ENCODE data around the gene ERLIN1. TPM values are rescaled to one million over a fixed set of nuclear protein-coding genes. Genes with fewer than 3 reads are reported as not detected.

Gene ERLIN1
- total and polyA plus RNA-seq, 10 of the 15 experiments (the other 5 are each of a cell fraction or from before 2014, with no cell fraction given), result 4.9 to 21.7 (median 13.0) TPM

GRCh38 chr10:100182908-100183307 lies 2.9 kb downstream of the ERLIN1 start:
- Histone ChIP-seq H3K4me1 (ENCODE audit: control insufficient read depth, insufficient read depth, low read length) (peaks cover 12% of the 10 kb centered on the region), H3K36me3 (ENCODE audit: control insufficient read depth in 2 of 2, insufficient read depth in 2 of 2, low read length in 1 of 2) (peaks cover 0 to 5% of the 10 kb centered on the region in 2 experiments; a peak in 1 of 4 replicates), H3K9me3 (replicated peaks; ENCODE audit: control insufficient read depth, insufficient read depth, low read length) (no peaks in the 10 kb centered on the region), H3K4me2 (ENCODE audit: control insufficient read depth, insufficient read depth) (no peak overlapping the region; the same call in 1 of the 2 replicates), H3K79me2 (ENCODE audit: control insufficient read depth, insufficient read depth, low read length) (peaks cover 45% of the 10 kb centered on the region), H4K20me1 (ENCODE audit: control insufficient read depth, insufficient read depth) (no peaks in the 10 kb centered on the region), H3K27me3 (replicated peaks in 1 of 2; ENCODE audit: control insufficient read depth in 2 of 2, insufficient read depth in 2 of 2, low read length in 1 of 2) (no peaks in the 10 kb centered on the region), H3K9ac (ENCODE audit: control insufficient read depth, insufficient read depth, low read length) (no peak overlapping the region; the same call in 1 of the 2 replicates), H3K4me3 (no peak overlapping the region), H3K27ac (ENCODE audit: control insufficient read depth, insufficient read depth) (no peak overlapping the region), H2AFZ (ENCODE audit: control insufficient read depth, low read depth, low read length) (no peak overlapping the region)
- no peak for DNase-seq (ENCODE audit: low read depth, low spot score)
- CTCF ChIA-PET, result interaction anchor here (1.2 to 1.5 kb wide), 2 partner anchors 8 to 337 kb away, joined by 3 to 4 read pairs; no protein-coding TSS in a partner anchor
- POLR2A ChIA-PET, result no interaction called here
- TF ChIP-seq TAF1 (IDR thresholded peaks at IDR 0.05; ENCODE audit: borderline replicate concordance, low read depth, low read length) (no peak), CREM (IDR thresholded peaks at IDR 0.05; ENCODE audit: low read depth) (no peak), RCOR1 (conservative IDR thresholded peaks at IDR 0.05; ENCODE audit: low read depth, low read length) (no peak), CHD1 (IDR thresholded peaks at IDR 0.05; ENCODE audit: low read depth, low read length) (no peak), BACH1 (IDR thresholded peaks at IDR 0.05; ENCODE audit: borderline replicate concordance) (no peak), BRCA1 (IDR thresholded peaks at IDR 0.05; ENCODE audit: low read depth, low read length) (no peak), MAX (IDR thresholded peaks at IDR 0.05; ENCODE audit: low read depth, low read length) (no peak), RELA (IDR thresholded peaks at IDR 0.05; ENCODE audit: borderline replicate concordance, partially characterized antibody) (no peak), YY1 (IDR thresholded peaks at IDR 0.05; ENCODE audit: low read depth, low read length) (no peak), CBFB (IDR thresholded peaks at IDR 0.05; ENCODE audit: low read depth) (no peak)
- SMC1A ChIA-PET (ENCODE audit: uncharacterized antibody, unreplicated experiment), result no interaction called here
- RAD21 ChIA-PET (ENCODE audit: unreplicated experiment), result interaction anchor here (0.8 kb wide), 1 partner anchor 11 kb away, joined by 3 read pairs; no protein-coding TSS in a partner anchor
- in situ Hi-C loops (cut with MboI) (no loop called here), intact Hi-C loops (cut with micrococcal nuclease; ENCODE audit: unreplicated experiment) (loop anchor here (10.0 kb wide), 2 partner anchors 208 to 338 kb away; no protein-coding TSS in a partner anchor)
- FAIRE-seq, result no peak
- 96% methylated on average over 3 of the region's 3 CpGs for WGBS (ENCODE audit: insufficient coverage, insufficient replicate concordance, low lambda C conversion rate, missing lambda C conversion rate)
- no TSS peak for BruUV-seq (replicated peaks)
- ATAC-seq, result no peak
